Skin of body (tissue), 2 donors: ENCODE results near the gene CCDC134. TPM values are rescaled to one million over a fixed set of nuclear protein-coding genes. Genes with fewer than 3 reads are reported as not detected.

ENCODE experiments used
- DNase-seq: peaks from one replicate; lab custom pipeline; 2025; lab: John Stamatoyannopoulos, UW
- total RNA-seq: library from RNA; depleted of rRNA; stranded (reverse); fragments of >200 nt; gene quantifications from one replicate; pipeline ENCODE4 v1.2.3, GENCODE V29; 2014

CCDC134 gene
- total RNA-seq, 1 donor from 2014 or later, result 11.4 TPM

DNA sequence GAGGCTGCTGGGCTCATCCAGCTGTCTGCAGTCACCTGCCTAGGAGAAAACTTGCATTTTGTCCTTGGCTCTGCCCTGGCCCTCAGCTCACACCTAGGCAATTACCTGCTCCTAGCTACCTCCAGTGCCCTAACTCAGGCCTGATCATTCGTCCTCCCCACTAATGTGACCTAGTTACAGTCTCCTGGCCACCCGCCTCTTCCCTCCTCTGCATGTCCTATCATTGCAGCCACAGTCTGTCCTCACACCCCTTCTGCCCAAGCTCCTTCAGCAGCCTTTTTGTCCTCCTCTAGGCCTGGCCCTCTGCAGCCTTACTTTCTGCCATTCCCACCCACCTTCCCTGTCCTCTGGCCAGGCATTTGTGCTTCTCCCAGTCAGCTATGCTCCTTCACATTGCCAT is 17.7 kb upstream of the CCDC134 start:
- DNase-seq, result no peak

DNA sequence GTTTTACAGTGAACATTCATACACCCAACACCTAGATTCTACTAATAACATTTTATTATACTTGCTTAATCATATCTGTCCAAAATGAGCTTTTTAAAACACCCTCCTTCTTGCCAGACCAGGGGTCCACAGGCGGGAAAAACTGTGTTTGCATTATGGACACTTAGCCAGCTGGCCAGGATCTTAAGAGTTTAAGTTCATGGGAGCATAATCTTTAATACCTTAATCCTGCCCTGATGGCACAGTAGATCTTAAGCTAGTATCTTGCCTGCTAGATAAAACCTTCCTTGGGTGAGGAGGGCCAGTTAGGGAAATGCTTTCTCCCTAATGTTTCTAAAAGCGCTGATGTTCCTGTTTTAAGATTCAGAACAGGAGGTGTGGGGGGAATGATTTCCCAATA is 13.1 kb upstream of the CCDC134 start:
- no peak for DNase-seq

DNA sequence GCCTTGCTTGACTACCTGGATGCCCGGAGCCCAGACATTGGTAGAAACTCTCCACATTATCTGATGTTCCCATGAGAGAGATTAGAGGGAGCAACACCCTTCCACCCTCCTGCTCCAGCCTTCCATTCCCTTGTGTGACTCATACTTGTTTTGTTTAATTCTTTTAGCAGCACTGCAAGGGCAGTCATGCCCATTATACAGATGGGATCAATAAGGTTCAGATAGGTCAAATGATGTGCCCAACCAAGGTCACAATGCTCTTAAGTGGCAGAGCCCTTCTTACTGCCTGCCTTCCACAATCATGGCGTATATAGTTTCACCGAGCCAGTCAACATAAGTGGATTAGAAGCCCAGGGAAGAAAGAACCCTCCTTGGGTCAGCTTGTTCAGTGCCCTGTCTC is 6.6 kb upstream of the CCDC134 start:
- no peak for DNase-seq

DNA sequence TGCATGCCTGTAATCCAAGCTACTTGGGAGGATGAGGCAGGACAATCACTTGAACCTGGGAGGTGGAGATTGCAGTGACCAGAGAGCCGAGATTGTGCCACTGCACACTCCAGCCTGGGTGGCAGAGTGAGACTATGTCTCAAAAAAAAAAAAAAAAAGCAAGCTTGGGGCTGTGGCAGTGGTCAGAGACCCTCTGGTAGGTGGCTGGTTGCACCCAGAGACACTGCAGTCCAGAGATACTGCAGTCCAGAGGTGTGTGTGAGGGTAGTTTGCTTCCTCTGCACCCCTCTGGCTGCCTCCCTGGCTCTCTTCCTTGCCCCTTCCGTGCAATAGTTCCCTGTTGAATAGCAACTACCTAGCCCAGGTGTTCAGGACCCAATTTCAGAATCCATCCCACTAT is 1.7 kb upstream of the CCDC134 start:
- DNase-seq, result no peak

DNA sequence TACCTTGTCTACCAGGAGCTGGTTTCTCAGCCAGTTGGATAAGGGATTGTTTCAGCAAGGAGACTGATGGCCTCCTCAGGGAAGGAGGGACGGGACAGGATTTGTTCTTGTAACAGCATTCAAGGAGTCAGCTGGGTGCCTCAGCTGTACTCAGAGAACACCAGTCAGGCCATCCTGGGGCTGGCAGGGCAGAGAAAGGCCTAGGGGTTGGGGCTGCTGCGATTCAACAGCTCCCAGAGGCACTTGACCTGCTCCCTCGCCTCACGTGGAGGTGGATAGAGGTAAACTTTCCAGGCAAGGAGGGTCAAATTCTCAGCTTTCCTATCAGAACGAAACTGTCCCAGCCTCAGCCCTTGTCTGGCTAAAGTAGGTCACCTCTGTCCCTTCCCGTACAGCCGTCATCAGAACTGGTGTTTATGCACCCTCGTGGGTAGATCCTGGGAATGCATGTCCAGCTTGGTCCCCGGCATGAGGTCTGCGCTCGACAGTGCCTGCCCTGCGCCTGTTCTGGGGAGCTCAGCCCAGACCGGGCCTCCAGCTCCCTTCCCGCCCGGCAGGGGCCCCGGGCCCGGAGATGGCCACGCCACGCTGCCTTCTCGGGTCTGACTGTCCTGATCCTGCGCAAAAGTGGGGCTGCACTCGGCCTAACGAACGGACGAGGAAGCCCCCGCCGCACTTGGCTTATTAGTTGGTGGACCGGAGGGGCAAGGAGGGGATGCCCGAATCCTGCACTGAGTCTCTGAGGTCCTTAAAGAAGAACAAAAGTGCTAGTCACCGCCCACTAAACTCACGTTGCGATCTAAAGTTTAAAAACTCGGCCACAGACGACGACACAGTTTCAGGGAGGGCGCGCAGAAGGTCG is 762 bp upstream of the CCDC134 start:
- DNase-seq, result peak; percentile 16

DNA sequence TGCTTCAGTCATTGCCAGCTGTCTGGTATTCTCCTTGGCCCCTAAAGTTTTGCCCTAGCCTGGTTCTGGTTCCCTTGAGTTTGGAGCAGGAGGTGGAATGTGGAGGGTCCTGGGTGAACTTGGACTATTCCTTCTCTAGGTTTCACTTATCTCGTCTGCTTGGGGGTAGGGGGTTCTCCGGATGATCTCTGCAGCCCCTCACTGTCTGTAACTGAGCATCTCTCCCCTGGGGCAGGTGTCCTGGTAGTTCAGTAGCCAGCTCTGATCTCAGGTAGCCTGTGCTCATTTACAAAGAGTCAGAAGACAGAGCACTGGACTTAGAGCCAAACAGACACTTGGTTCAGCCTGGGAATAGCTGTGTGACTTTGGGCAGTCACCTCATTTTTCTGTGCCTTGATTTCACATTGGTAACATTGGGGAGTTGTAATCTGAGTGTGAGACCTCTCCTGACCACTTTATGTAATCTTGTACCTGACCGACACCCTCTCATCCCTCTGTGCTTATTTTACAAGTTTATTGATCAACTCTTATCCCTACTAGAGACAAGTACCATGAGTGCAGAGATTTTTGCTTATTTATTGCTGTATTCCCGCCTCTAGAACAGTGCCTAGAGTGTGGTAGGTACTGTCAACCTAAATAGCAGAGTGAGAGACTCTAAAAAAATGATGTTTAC is 804 bp downstream of the CCDC134 start:
- DNase-seq, result no peak

DNA sequence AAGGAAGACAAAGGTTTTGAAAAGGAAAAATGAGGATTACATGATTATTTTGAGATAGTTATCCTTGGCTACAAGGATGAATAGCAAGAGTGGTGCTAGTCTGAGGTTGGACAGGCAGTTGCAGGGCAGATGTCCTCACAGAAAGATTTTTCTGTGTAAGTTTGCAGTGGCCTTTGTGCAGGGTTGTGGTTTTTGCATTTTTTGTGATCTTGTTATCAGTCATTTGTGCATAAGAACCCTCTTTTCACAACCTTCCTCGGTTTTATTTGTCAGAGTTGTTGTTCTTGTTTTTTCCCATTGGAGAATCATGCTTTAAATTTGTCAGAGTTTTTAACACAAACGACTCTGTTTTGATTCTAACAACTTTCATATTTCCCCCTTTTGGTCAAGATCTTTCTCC is 1.4 kb downstream of the CCDC134 start:
- no peak for DNase-seq

DNA sequence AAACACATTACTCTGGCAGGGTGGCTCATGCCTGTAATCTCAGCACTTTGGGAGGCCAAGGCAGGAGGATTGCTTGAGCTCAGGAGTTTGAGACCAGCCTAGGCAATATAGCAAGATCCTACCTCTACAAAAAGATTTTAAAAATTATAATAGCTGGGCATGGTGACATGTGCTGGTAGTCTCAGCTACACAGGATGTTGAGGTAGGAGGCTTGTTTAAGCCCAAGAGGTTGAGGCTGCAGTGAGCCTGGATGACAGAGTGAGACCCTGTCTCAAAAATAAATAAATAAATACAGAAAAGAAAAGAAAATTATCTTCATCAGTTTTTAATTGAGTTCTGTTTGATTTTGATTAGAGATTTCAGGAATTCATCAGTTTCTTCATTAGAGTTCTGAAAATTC is 5.2 kb downstream of the CCDC134 start:
- no peak for DNase-seq

DNA sequence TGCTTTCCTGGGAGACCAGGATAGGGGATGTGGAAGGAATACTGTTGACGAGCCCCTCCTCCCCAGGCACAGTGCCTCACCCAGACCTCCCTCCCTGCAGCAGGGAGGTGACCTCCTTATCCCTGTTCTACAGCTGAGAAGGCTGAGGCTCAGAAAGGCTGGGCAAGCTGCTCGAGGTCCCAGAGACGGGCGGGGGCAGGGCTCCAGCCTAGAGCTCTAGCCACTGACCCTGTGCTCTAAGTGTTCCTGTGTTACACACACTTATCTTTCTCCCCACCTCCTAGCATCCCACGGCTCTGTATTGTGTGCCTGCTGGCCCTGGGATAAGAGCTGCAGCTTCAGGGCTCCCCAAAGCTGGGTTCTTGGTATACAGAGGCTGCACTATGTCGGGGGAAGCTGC is 7.9 kb downstream of the CCDC134 start:
- DNase-seq, result no peak

DNA sequence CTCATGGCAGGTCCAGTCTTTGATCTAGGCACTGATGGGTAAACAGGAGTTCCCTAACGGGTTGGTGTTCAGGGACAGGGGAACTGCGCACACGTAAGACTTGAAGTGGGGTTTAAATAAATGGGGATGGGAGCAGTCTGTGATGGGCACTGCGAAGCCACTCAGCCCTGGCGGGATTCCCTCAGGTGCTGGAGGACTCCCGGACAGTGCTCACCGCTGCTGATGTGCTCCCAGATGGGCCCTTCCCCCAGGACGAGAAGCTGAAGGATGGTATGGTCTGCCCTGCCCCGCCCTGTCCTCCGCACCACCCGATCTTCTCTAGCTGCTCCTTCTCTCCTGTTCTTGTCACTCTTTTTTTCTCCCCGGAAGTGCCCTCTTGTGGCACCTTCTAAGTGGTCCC is 9.5 kb downstream of the CCDC134 start:
- no peak for DNase-seq

DNA sequence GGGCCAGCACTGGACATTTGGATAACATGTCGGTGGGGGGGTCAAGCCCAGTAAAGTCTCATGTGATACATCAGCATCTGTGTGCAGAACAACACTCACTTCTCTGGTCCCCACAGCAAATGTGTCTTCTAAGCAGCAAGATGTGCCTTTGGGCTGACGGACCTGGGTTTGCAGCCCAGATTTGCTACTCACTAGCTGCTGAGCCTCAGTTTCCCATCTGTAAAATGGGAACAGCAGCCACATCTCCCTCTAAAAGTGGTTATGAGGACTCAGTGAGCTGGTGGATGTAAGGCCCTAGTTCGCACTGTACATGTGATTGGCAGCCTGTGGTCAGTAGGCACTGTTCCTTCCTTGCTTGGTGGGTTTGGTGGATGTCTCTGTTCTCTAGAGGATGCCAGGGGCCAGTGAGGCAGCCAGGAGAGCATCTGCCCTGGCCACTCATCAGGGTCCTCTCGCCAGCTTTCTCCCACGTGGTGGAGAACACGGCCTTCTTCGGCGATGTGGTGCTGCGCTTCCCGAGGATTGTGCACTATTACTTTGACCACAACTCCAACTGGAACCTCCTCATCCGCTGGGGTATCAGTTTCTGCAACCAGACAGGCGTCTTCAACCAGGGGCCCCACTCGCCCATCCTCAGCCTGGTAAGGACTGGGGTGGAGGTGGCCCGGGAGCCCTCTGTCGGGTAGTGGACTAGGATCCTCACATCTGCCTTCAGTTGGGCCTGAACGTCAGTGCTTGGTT is 12.5 kb downstream of the CCDC134 start:
- DNase-seq, result no peak

DNA sequence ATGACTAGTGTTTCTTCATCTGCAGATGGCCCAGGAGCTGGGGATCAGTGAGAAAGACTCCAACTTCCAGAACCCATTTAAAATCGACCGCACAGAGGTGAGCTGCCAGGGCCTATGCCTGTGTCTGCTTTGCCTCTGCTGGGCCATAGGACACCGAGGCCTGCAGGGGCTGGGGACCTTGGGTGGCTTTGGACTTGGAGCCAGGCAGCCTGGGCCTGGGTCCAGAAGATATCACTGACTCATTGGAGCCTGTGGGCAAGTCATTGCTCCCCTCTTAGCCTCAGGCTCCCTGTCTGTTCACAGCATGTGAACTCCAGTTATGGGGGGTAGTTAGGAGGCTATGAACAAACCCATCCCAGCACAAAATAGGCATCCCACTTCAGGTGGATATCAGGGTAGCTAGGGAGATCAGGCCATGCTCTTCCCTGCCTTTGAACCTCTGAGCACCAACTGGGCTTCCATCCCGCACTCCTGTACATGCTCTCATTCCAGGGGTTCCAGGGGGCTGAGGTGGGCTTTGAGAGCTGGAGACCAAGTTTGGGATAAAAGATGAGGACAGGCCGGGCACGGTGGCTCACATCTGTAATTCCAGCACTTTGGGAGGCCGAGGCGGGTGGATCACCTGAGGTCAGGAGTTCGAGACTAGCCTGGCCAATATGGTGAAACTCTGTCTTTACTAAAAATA is 13.4 kb downstream of the CCDC134 start:
- DNase-seq, result no peak

DNA sequence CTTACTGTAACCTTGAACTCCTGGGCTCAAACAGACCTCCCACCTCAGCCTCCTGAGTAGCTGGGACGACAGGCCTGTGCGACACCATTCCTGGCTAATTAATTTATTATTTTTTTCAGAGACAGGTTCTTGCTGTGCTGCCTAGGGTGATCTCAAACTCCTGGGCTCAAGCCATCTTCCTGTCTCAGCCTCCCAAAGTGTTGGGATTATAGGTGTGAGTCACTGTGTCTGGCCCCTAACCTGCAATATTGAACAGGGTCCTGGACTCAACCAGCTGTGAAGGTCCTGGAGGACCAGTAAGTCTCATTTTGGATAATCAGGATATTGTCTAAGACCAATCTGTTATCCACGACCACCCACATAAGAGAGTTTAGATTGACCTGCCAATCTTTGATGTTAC is 15.2 kb downstream of the CCDC134 start:
- DNase-seq, result no peak

DNA sequence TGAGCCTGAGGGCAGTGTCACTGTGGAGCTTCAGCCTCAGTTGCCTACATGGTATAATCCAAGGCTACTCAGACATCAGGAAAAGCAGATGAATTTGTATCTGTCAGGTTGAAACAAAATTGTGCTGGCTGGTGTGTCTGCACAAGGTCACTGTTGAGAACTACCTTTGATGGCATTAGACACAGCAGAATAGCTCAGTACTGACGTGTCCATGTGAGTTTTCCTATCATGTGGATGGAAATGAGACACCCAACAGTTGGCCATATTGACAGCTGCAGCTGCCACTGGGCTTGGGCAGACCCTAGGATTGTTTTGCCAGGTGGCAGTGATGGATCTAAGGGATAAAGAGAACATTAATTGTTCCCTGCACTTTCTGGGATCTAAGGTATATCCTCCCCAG is 15.8 kb downstream of the CCDC134 start:
- DNase-seq, result no peak

DNA sequence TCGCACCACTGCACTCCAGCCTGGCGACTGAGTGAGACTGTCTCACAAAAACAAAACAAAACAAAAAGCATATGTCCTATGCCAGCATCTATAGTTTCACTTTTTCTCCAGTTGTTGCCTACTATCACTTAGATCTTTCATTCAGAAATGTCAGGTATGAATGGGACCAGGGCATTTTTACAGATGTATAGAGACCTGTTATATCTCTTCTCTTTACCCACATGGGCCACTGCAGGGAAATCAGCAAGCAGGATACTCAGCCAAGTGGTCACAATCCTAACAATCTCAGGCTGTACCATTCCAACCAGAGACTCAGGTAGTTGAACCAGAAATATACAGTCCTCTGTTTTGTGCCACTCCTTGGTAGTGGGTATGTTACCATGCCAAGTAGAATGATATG is 16.4 kb downstream of the CCDC134 start:
- DNase-seq, result no peak

DNA sequence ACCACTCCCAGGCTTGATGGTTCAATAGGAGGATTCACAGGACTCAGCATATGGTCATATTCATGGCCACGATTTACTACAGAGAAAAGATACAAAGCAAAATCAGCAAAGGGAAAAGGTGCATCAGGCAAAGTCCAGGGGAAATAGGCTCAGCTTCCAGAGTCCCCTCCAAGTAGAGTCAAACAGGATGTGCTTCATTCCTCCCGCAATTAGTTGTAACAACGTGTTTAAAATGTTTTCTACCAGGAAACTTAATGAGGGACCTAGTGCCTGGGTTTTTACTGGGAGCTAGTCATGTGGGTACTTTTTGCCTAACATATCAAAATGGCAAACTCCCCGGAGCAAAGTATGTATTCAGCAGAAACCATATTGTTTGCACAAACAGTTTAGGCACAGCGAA is 17.5 kb downstream of the CCDC134 start:
- no peak for DNase-seq

DNA sequence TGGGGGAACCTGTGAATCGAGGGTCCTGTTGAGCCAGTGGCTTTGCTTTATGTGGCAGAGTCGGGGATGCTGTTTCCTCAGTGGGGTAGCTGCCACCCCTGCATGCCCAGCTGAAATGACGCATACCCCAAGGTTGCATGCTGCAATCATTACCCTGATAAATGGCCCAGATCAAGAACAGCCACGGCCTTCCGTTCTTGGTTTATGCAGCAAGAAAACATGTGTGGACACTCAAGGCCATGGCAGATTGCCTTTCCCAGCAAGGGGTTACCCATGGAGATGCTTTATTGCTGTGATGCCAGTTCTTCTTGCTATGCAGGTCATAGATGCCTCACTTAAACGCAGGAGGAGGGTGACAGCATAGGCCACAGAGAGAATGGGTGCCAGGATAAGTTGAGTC is 18.1 kb downstream of the CCDC134 start:
- DNase-seq, result no peak

DNA sequence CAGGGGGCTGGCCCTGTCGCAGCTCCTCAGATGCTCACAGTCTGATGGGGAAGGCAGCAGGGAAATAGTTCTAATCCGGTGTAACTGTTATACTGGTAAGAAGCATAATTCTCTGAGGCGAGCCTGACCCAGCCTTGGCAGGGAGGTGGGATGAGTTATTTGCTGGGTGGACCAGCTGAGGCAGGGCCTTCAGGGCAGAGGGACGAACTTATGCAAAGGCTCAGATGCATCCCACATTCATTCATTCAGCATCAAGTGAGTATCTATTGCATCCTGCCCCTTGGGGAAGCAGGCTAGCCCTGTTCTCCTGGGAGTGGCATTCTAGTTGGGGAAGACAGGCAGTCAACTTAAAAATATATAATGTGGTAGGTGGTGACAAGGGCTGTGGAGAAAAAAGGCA is 18.8 kb downstream of the CCDC134 start:
- DNase-seq, result no peak

DNA sequence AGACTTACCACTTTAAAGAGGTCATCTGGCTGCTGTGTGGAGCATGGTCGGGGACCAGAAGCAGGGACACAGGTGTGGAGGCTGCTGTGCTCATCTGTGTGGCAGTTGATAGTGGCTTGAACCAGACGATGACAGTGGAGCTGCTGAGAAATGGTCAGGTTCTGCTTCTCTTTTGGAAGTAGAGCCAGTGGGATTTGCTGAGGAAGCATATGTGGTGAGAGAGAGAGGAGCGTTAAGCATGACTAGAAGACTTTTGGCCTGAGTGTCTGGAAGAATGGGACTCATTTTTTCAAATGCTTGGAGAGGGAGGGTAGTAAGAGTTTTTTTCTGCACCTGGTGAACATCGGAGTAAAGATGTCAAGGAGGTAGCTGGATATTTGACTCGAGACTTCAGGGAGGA is 20.0 kb downstream of the CCDC134 start:
- DNase-seq, result no peak

DNA sequence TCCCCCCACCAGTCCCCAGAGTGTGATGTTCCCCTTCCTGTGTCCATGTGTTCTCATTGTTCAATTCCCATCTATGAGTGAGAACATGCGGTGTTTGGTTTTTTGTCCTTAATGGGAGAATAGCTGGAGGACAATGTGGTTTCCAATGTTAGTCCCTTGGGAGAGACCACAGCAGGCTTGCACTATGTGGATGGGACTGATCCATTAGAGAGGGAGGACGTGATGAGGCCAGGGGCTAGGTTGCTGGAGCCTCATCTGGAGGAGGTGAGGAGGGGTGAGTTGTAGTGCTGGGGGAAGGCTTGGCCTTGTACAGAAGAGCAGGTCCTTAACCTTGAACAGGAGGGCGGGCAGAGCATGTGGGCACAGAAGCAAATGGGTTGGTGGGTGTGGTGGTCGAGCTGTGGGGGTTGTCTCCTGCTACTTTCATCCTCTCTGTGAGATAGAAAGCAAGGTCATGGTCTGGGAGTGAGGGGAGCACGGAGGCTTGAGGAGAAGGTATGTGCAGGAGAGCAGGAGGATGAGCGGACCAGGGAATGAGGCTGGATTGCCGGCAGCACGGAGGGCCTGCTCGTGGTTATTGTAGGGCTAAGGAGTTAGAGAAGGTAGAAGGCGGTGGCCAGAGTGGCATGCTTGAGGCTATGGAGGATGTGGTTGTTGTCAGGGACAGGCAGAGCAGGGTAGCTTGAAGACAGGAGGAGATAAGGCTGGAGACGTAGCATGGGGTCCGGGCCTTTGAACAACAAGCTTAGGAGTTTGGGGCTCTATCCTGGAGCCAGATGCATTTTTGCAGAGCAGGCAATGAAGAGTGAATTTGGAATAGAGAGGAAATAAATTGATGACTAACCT is 21.2 kb downstream of the CCDC134 start:
- no peak for DNase-seq
